ENCODE measurements around the gene CPA4.

DNA sequence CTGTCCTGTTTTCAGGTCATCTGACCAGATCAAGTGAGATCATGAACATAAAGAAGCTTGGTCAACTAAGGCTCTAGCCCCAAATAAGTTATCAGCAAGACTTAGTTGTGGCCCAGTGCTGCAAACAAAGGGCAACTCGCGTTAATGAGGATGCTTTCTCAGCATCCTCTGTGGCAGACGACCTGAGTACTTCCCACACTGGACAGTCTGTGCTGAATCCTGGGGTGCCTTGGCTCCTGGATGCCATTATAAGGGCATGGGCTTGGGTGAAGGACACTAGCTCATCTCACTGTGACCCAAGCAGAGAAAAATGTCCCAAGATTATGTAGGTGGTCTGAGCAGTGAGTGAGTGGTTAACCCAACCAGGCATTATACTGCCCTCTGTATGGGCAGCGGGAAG, 65.5 kb downstream of the CPA4 start:
- TF ChIP-seq, protein P1, sequence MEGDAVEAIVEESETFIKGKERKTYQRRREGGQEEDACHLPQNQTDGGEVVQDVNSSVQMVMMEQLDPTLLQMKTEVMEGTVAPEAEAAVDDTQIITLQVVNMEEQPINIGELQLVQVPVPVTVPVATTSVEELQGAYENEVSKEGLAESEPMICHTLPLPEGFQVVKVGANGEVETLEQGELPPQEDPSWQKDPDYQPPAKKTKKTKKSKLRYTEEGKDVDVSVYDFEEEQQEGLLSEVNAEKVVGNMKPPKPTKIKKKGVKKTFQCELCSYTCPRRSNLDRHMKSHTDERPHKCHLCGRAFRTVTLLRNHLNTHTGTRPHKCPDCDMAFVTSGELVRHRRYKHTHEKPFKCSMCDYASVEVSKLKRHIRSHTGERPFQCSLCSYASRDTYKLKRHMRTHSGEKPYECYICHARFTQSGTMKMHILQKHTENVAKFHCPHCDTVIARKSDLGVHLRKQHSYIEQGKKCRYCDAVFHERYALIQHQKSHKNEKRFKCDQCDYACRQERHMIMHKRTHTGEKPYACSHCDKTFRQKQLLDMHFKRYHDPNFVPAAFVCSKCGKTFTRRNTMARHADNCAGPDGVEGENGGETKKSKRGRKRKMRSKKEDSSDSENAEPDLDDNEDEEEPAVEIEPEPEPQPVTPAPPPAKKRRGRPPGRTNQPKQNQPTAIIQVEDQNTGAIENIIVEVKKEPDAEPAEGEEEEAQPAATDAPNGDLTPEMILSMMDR (IDR thresholded peaks at IDR 0.05): no peak
- no peak for TF ChIP-seq POLR2A (IDR thresholded peaks at IDR 0.05)

Measured in Peyer's patch (tissue), 4 donors.